Left kidney (tissue), 8 donors: ENCODE measurements around the gene F2R. TPM values are rescaled to one million over a fixed set of nuclear protein-coding genes. Genes with fewer than 3 reads are reported as not detected.
"Not testable (repeated sequence)": the region's sequence is repeated elsewhere in the genome, so short reads cannot be mapped to it uniquely, and the experiment has no call there.

Experiments used
- DNase-seq: peaks from one replicate; pipeline ENCODE4 v3.0.0-alpha.2; 2013
- long read RNA-seq, 8 donors: transcript quantifications; one replicate each; lab custom pipeline, GENCODE V29; 2026
- polyA plus RNA-seq: library from polyadenylated mRNA; unstranded; fragments of 120-200 nt; gene quantifications from one replicate; pipeline ENCODE4 v1.2.1, GENCODE V29; 2013; ENCODE audit not compliant: insufficient read length

Gene F2R
- polyA plus RNA-seq = 59.9 TPM
- long read RNA-seq, donor 1, transcript F2R-201 (2 exons, 3,821 nt) = major isoform, 34 of 34 reads
- long read RNA-seq, donor 1, partial matches to known transcripts = 0 of 34 reads
- long read RNA-seq, donor 1, other reads (novel, unspliced or antisense) = 0 of 34 reads
- long read RNA-seq, donor 2, transcript F2R-201 (2 exons, 3,821 nt) = major isoform, 23 of 23 reads
- long read RNA-seq, donor 2, partial matches to known transcripts = 0 of 23 reads
- long read RNA-seq, donor 2, other reads (novel, unspliced or antisense) = 0 of 23 reads
- long read RNA-seq, donor 3, transcript F2R-201 (2 exons, 3,821 nt) = major isoform, 20 of 21 reads
- long read RNA-seq, donor 3, partial matches to known transcripts = 0 of 21 reads
- long read RNA-seq, donor 3, other reads (novel, unspliced or antisense) = 0 of 21 reads
- long read RNA-seq, donor 4, partial matches to known transcripts = 0 of 1 reads
- long read RNA-seq, donor 4, other reads (novel, unspliced or antisense) = 0 of 1 reads
- long read RNA-seq, donor 5, transcript F2R-201 (2 exons, 3,821 nt) = major isoform, 36 of 38 reads
- long read RNA-seq, donor 5, partial matches to known transcripts = 0 of 38 reads
- long read RNA-seq, donor 5, other reads (novel, unspliced or antisense) = 0 of 38 reads
- long read RNA-seq, donor 6, transcript F2R-201 (2 exons, 3,821 nt) = major isoform, 44 of 89 reads
- long read RNA-seq, donor 6, partial matches to known transcripts = 45 of 89 reads
- long read RNA-seq, donor 6, other reads (novel, unspliced or antisense) = 0 of 89 reads
- long read RNA-seq, donor 7, transcript F2R-201 (2 exons, 3,821 nt) = major isoform, 24 of 24 reads
- long read RNA-seq, donor 7, partial matches to known transcripts = 0 of 24 reads
- long read RNA-seq, donor 7, other reads (novel, unspliced or antisense) = 0 of 24 reads
- long read RNA-seq, donor 8, transcript F2R-201 (2 exons, 3,821 nt) = major isoform, 9 of 9 reads
- long read RNA-seq, donor 8, partial matches to known transcripts = 0 of 9 reads
- long read RNA-seq, donor 8, other reads (novel, unspliced or antisense) = 0 of 9 reads

GRCh38 chr5:76715736-76716455 is at the start of gene F2R:
TSS of gene F2R (plus strand) at chr5:76716126. CDS start at chr5:76716308, 182 bp downstream.
- peak; percentile 77 for DNase-seq

GRCh38 chr5:76667495-76667894 is 48.4 kb upstream of the F2R start:
- DNase-seq = no peak

- no peak for DNase-seq
Observed at GRCh38 chr5:76669245-76669644, 46.7 kb upstream of the F2R start.

- no peak for DNase-seq
Observed at GRCh38 chr5:76670508-76670907, 45.4 kb upstream of the F2R start.

GRCh38 chr5:76672242-76672641 is 43.7 kb upstream of the F2R start:
- DNase-seq = no peak

- DNase-seq = no peak
Observed at GRCh38 chr5:76673125-76673524, 42.8 kb upstream of the F2R start.

- DNase-seq = no peak
Observed at GRCh38 chr5:76674330-76675066, 41.4 kb upstream of the F2R start.

- no peak for DNase-seq
Observed at GRCh38 chr5:76675364-76675763, 40.6 kb upstream of the F2R start.

- DNase-seq = no peak
Observed at GRCh38 chr5:76677849-76678472, 38.0 kb upstream of the F2R start.

GRCh38 chr5:76679231-76679630 is 36.7 kb upstream of the F2R start:
- no peak for DNase-seq

- DNase-seq = not testable (repeated sequence)
Observed at GRCh38 chr5:76680826-76681225, 35.1 kb upstream of the F2R start.

- no peak for DNase-seq
Observed at GRCh38 chr5:76681287-76681686, 34.6 kb upstream of the F2R start.

GRCh38 chr5:76682387-76682786 is 33.5 kb upstream of the F2R start:
- no peak for DNase-seq

GRCh38 chr5:76683816-76684731 is 31.9 kb upstream of the F2R start:
- DNase-seq = no peak

- no peak for DNase-seq
Observed at GRCh38 chr5:76684756-76685519, 31.0 kb upstream of the F2R start.

- no peak for DNase-seq
Observed at GRCh38 chr5:76685704-76686103, 30.2 kb upstream of the F2R start.

- no peak for DNase-seq
Observed at GRCh38 chr5:76688212-76688611, 27.7 kb upstream of the F2R start.

GRCh38 chr5:76688836-76689235 is 27.1 kb upstream of the F2R start:
- DNase-seq = no peak
